Retinal pigment epithelial cell (primary cell): ENCODE data around the gene USP34.
"Not testable (repeated sequence)": the region's sequence is repeated elsewhere in the genome, so short reads cannot be mapped to it uniquely, and the experiment has no call there.

Source experiments
- DNase-seq: peaks from one replicate; pipeline ENCODE4 v3.0.0-alpha.2; 2010; ENCODE audit warnings: low read depth
- H3K4me3 ChIP-seq: 2 replicates; pipeline ENCODE4 v1.5.1; 2011; ENCODE audit warnings: mild to moderate bottlenecking, low read length, control low read depth, moderate library complexity
- TF ChIP-seq, protein P1 (sequence below): conservative IDR thresholded peaks from 2 replicates; pipeline ENCODE4 v1.5.1; 2011; ENCODE audit warnings: low read depth, low read length, control low read depth, inconsistent platforms

The USP34 gene

DNA sequence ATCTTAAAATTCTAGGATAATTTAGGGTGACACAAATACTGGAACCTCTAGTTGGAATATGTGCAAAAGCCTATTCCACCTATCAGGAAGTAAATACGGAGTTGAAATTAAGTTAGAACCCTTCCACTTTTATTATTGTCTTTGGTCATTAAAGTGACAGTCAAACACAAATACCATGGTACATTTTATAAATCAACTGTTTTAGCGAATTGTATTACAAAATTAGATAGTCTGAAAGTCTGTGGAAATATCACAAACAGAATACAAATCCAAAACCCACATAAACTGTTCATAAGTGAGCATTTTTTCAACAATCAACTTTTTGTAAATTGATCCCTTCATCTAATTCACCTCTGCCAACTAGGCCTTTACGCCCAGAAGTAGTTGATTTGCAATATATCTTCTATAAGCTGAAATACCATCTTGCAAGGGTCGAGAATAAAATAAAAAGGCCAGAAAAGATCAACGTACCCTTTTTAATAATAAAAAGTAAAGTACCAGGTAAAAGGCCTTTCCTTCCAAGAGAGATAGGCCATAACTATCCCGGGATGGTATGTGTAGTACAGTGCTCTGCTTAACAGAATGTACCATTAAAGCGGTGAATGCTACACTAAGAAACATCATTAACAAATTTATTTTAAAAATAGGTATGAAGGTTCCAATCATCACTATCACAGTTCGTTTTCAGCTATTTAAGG, 1.3 kb downstream of the USP34 start:
- TF ChIP-seq, protein P1, sequence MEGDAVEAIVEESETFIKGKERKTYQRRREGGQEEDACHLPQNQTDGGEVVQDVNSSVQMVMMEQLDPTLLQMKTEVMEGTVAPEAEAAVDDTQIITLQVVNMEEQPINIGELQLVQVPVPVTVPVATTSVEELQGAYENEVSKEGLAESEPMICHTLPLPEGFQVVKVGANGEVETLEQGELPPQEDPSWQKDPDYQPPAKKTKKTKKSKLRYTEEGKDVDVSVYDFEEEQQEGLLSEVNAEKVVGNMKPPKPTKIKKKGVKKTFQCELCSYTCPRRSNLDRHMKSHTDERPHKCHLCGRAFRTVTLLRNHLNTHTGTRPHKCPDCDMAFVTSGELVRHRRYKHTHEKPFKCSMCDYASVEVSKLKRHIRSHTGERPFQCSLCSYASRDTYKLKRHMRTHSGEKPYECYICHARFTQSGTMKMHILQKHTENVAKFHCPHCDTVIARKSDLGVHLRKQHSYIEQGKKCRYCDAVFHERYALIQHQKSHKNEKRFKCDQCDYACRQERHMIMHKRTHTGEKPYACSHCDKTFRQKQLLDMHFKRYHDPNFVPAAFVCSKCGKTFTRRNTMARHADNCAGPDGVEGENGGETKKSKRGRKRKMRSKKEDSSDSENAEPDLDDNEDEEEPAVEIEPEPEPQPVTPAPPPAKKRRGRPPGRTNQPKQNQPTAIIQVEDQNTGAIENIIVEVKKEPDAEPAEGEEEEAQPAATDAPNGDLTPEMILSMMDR: no peak
- H3K4me3 ChIP-seq: peak overlapping the region; percentile 90
- no peak for DNase-seq

DNA sequence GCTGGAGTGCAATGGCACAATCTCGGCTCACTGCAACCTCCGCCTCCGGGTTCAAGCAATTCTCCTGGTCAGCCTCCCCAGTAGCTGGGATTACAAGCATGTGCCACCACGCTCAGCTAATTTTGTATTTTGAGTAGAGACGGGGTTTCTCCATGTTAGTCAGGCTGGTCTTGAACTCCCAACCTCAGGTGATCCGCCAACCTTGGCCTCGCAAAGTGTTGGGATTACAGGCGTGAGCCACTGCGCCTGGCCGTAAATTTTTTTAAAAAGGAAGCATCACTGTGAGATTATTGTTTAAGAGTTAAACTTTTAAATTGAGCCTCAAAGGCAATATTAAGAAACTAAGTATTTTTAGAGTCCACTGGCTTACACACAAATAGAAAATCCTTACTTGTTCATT, 2.7 kb downstream of the USP34 start:
- H3K4me3 ChIP-seq, DNase-seq: not testable (repeated sequence)

DNA sequence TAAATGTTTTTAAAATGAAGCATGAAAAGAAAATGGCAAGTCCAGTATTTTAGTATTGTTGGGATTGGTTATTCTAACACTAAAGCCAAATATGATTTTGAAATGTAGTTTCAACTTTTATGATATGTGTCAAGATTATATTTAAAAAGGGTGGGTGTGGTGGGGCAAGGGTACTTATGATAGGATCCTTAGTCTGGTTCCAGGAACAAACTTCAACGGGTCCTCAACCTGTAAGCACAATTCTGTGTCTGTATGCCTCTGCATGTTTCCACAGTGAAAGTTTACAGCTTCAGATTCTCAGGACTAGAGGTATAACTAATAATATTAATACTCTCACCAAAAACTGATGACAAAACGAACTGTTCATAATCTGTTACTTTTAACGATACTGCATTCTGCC, 5.8 kb downstream of the USP34 start:
- DNase-seq: no peak

GRCh38 chr2:61463769-61464475, 7.0 kb downstream of the USP34 start:
- peak; percentile 87 for DNase-seq
- TF ChIP-seq, protein P1: no peak
- H3K4me3 ChIP-seq: no peak overlapping the region

More for the DNA sequence above, 5.8 kb downstream of the USP34 start:
- TF ChIP-seq, protein P1: no peak
- no peak overlapping the region for H3K4me3 ChIP-seq

GRCh38 chr2:61461404-61461803, 9.5 kb downstream of the USP34 start:
- TF ChIP-seq, protein P1: no peak
- H3K4me3 ChIP-seq: no peak overlapping the region
- DNase-seq: no peak

GRCh38 chr2:61460163-61460562, 10.7 kb downstream of the USP34 start:
- no peak overlapping the region for H3K4me3 ChIP-seq
- DNase-seq: no peak
- TF ChIP-seq, protein P1: no peak

DNA sequence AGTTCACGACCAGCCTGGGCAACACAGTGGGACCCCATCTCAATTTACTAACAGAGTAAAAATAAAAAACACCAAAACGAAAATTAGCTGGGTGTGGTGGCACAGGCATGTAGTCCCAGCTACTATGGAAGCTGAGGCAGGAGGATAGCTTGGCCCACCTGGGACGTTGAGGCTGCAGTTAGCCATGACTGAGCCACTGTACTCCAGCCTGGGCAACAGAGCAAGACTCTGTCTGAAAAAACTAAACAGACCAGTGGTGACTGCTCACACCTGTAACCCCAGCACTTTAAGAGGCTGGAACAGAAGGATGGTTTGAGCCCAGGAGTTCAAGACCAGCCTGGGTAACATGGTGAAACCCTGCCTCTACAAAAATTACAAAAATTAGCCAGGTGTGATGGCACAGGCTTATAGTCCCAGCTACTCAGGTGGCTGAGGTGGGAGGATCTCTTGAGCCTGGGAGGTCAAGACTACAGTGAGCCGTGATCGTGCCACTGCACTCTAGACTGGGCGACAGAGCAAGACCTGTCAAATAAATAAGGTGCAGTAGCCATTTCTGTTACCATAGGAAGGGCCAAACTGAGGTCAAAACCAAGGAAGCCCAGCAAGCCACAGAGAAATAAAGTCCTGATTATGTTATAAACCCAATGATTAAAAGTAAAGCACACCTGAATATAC, 14.0 kb downstream of the USP34 start:
- TF ChIP-seq, protein P1: no peak
- H3K4me3 ChIP-seq: no peak overlapping the region
- no peak for DNase-seq
